ENCODE measurements around the gene MED13L.
"Not testable (repeated sequence)": the region's sequence is repeated elsewhere in the genome, so short reads cannot be mapped to it uniquely, and the experiment has no call there.

Gene MED13L

DNA sequence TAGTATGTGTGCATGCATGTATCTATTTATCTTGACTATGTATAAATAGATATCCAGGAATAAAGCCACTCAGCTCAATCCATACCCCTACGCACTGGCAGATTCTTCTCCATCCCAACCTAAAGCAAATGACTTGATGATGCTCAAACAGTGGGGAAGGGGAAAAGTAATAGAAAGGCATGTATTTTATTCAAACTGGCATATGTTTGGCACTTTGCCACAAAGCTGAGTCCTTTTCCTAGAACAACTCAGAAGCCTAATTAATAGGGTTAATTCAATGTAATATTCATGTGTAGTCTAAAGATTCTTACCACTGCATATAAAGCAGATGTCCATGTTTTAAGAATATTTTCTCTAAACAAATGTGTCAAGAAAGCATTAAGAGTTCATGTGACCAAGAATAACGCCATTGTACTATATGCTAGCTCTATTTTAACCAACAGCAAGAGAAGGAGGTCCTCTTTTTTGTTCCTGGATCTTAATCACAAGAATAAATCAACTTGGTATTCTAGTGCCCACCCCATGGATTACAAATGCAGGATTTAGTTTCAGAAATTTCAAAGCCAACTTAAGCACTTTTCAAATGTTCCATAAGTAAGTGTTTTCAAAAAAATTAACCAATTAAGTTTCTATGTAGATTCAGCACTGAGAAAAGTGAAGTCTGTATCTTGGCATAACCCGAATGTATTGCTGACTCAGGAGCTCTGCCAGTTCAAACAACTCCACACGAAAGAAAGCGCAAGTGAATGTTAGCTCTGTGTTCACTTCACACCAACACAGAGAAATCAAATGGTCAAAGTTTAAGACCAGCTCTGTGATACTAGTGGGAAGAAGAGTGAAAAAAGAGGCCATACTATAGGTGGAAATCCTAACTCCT is 233.6 kb downstream of the MED13L start:
- peak; percentile 28 for DNase-seq

DNA sequence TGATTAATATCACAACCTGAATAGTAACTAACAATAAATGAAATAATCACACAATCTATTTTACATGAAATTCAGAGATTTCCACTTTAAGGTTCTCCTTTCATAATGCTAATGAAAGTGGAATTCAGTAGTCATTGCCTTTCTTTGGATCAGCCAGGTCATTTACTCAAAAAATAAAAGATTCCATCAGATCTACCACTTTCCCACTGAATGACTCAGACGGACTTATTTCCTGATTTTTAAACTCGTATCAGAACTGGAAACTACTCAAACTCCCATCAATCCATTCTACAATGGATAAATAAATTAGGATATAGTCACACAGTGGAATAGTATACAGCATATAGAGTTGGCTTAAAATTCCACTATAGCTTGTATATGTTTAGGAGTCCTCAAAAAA is 237.1 kb downstream of the MED13L start:
- no peak for DNase-seq

- DNase-seq = no peak
These were observed 238.4 kb downstream of the MED13L start for GRCh38 chr12:116039081-116039480.

DNA sequence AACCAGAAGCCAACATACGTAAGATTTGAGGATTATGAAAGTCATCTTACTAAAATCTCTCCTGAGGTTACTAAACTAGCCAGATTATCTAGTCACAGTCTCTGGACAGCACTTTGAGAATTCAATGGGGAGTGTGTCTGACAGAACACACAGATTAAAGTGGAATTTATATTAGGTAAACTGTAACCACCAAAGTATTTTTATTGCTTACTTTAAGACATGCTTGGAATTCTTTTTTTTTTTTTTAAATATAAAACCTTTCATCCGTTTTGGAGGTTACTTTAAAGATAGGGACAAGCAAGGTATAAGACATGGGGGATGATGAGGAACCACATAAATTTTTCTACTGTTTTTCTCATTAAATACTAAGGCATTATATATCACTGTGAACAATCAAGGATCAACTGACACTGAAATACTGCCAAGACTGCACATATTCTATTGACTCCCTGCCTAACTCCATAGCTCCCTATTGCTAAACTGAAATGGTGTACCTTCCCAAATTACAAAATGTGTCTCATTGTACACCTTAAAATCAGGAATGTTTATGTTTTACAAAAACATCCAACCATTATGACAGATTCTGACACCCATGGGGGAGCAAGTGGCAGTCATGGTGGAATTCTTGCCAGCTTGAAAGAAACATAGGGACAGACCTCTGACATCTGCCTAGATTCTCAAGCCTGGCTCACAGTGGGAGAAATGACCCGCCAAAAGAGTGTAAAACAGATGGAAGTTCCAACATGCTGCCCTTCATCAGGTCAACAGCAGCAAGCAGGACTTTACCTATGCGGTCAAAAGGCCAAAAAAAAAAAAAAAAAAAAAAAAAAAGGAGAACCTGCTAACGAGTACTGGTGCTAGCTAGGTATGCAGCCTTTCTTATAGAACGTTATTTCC is 239.3 kb downstream of the MED13L start:
- DNase-seq = no peak

DNA sequence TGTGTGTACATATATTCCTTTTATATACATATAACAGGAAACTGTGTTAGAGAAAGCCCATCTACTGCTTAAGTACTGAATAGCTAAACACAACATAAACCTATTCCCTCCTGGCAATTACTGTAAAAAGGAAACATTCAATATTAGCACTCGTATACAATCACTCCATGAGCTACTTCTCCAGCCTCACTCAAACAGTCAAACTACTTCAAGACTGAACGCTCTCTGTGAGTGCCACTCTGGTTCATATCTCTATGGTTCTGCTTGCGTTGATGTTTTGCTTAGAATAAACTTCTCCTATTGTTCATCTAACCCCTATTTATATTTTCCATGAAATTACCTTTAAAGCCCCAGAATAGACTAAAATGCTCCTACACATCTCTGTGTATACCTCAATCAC is 243.7 kb downstream of the MED13L start:
- DNase-seq = no peak

- not testable (repeated sequence) for DNase-seq
These were observed 245.9 kb downstream of the MED13L start for GRCh38 chr12:116031624-116032023.

GRCh38 chr12:116028619-116029018 is 248.9 kb downstream of the MED13L start:
- DNase-seq = no peak

GRCh38 chr12:116027551-116027821 is 250.0 kb downstream of the MED13L start:
- DNase-seq = no peak

DNA sequence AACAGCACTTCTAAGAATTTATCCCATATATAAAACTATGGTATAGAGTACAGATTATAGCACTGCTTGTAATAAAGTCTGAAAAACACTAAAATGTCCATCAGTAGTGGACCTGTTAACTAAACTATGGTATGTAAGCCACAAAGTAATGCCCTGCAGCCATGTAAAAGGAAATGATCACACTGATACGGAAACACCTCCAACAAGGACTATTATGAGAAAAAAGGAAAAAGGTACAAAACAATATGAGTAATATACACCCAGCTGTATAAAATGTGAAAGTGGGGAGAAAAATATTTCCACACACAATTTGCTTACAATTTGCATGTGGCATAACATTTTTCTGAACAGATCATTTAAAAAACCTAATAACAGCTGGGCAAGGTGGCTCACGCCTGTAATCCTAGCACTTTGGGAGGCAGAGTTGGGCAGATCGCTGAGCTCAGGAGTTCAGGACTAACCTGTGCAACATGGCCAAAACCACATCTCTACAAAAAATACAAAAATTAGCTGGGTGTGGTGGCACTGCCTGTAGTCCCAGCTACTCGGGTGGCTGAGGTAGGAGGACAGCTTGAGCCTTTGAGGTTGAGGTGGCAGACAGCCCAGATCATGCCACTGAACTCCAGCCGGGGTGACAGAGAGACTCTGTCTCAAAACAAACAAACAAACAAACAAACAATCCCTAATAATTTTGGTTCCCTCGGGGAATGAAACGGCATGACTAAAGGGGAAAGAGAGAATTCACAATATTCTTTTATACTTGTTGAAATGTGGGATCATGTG is 250.5 kb downstream of the MED13L start:
- DNase-seq = no peak

DNA sequence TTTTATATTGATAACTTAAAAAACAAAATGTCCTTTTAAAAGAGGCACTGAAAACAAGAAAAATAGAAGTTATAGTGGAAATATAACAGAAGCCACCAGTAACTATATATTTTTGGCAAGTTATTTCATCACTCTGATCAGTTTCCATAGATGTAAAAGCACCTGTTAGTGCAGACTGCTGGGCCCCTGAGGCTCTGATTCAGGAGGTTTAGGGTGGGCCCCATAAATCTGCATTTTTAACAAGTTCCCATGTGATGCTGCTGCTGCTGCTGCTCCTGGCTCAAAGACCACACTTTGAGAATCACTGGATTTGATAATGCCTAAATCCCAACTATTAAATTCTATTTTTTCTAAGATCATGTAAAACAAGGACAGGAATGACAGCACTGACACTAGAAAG is 251.1 kb downstream of the MED13L start:
- DNase-seq = no peak

DNA sequence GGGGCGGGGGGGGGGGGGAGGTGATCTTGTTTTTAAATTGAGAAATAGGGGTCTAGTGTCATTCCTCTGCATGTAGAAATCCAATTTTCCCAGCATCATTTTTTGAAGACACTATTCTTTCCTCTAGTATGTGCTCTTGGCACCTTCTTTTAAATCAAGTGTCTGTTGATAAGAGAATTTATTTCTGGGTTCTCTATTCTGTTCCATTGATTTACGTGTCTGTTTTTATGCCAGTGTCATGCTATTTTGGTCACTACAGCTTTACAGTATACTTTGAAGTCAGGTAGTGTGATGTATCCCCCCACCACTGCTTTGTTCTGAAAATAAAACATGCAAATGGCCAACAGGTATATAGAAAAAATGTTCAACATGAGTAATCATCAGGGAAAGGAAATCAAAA is 252.7 kb downstream of the MED13L start:
- DNase-seq = no peak

GRCh38 chr12:116019415-116019814 is 258.1 kb downstream of the MED13L start:
- no peak for DNase-seq

GRCh38 chr12:116018282-116018681 is 259.2 kb downstream of the MED13L start:
- no peak for DNase-seq

DNA sequence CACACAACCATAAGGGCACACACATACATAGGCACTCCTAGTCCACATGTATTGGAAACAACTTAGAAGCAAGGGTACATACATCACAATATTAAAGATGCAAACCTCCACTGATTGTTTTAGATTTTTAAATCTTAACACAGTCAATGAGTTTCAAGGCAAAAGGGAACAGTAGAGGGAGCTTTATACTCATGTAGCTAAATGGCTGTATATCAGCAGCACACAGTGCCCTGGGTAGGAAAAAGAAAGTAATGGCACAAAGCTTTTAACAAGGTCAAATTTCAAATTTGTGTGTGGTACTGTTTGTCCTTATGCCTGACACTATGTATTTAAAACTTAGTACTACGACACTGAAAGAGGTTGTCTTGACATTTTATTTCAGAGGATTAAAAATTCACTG is 262.0 kb downstream of the MED13L start:
- DNase-seq = no peak

GRCh38 chr12:116012757-116013156 is 264.7 kb downstream of the MED13L start:
- DNase-seq = no peak

- no peak for DNase-seq
These were observed 266.3 kb downstream of the MED13L start for GRCh38 chr12:116011217-116011616.

- no peak for DNase-seq
These were observed 267.0 kb downstream of the MED13L start for GRCh38 chr12:116010467-116010866.

GRCh38 chr12:116009805-116010204 is 267.7 kb downstream of the MED13L start:
- DNase-seq = no peak

- no peak for DNase-seq
These were observed 271.4 kb downstream of the MED13L start for GRCh38 chr12:116006141-116006540.

- DNase-seq = no peak
These were observed 274.5 kb downstream of the MED13L start for GRCh38 chr12:116002890-116003536.

DNA sequence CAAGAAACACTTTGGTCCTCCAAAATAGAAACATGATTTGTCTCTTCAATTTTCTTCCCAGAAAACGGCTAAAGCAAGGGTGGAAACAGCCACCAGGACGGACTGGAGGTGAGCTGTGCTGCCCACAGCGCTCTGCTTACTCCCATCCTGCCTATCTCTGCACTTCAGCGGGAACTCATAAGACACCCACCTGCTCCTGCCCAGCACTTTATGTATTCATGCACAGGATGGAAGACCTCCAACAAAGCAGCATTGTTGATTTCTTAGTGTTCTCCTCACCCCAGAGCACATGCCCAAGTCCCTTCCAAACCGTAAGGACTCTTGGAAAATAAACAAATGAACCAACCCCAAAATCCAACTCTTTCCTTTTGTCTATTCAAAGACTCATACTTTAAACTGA is 277.2 kb downstream of the MED13L start:
- DNase-seq = no peak

- DNase-seq = no peak
These were observed 277.9 kb downstream of the MED13L start for GRCh38 chr12:115999582-115999981.

Data from NCI-H524 treated with DMSO at 0.1 percent for 48 hours (cell line).